AG04449 (cell line): Measurements from ENCODE around the gene CRIM1.

Experiments
- CTCF ChIA-PET: fragments of 350-600 bp; formaldehyde crosslinking; extraction: SDS; loops from one replicate; lab custom pipeline; 2021; ENCODE audit warnings: antibody characterized with exemption; lab: Yijun Ruan, JAX
- POLR2A ChIA-PET: fragments of 400-600, 350-600 bp; formaldehyde crosslinking; extraction: SDS; loops from one replicate; lab custom pipeline; 2020; ENCODE audit warnings: antibody characterized with exemption, inconsistent platforms; lab: Yijun Ruan, JAX
- DNase-seq: peaks from one replicate; pipeline ENCODE4 v3.0.0-alpha.2; 2010; ENCODE audit warnings: low read depth, low spot score
- H3K4me3 ChIP-seq: 2 replicates; pipeline ENCODE4 v1.5.1; 2011; ENCODE audit warnings: low read depth, mild to moderate bottlenecking, control low read depth, low read length
- CTCF ChIP-seq: IDR thresholded peaks from one replicate; pipeline ENCODE4 v1.5.1; 2011; ENCODE audit warnings: mild to moderate bottlenecking, moderate library complexity, low read length, control low read depth, inconsistent platforms; ENCODE audit not compliant: insufficient read depth; ENCODE audit errors: missing control alignments

CRIM1 gene

GRCh38 chr2:36493306-36493705, 137.7 kb downstream of the CRIM1 start:
- DNase-seq: no peak
- H3K4me3 ChIP-seq: no peak overlapping the region
- TF ChIP-seq CTCF: no peak
- POLR2A ChIA-PET: interaction anchor here (1.2 kb wide), 1 partner anchor 23 kb away, joined by 7 read pairs; no protein-coding TSS in a partner anchor
- CTCF ChIA-PET: interaction anchor here (0.9 to 4.2 kb wide), 8 partner anchors 10 to 171 kb away, joined by 3 to 24 read pairs (median 4); no protein-coding TSS in a partner anchor

- CTCF ChIA-PET: interaction anchor here (1.2 to 2.2 kb wide), 2 partner anchors 9 to 167 kb away, joined by 6 to 7 read pairs; no protein-coding TSS in a partner anchor
- no peak overlapping the region for H3K4me3 ChIP-seq
- DNase-seq: no peak
- TF ChIP-seq CTCF: no peak
- POLR2A ChIA-PET: interaction anchor here (0.6 kb wide), 1 partner anchor 487 kb away, joined by 3 read pairs; no protein-coding TSS in a partner anchor
Observed at GRCh38 chr2:36497570-36498163, 142.1 kb downstream of the CRIM1 start.

- no peak for TF ChIP-seq CTCF
- ChIA-PET POLR2A (no interaction called here), CTCF (interaction anchor here (0.9 to 2.2 kb wide), 5 partner anchors 8 to 286 kb away, joined by 3 to 7 read pairs (median 4); no protein-coding TSS in a partner anchor)
- no peak for DNase-seq
- no peak overlapping the region for H3K4me3 ChIP-seq
Observed at GRCh38 chr2:36499128-36499820, 143.7 kb downstream of the CRIM1 start.

- TF ChIP-seq CTCF: no peak
Observed at GRCh38 chr2:36500072-36500471, 144.5 kb downstream of the CRIM1 start.

GRCh38 chr2:36502081-36502480, 146.5 kb downstream of the CRIM1 start:
- no peak for TF ChIP-seq CTCF
- no peak for DNase-seq
- ChIA-PET CTCF (interaction anchor here (0.8 to 2.6 kb wide), 4 partner anchors 8 to 170 kb away, joined by 3 to 8 read pairs (median 3); no protein-coding TSS in a partner anchor), POLR2A (interaction anchor here (0.6 kb wide), 1 partner anchor 10 kb away, joined by 3 read pairs; no protein-coding TSS in a partner anchor)
- H3K4me3 ChIP-seq: no peak overlapping the region

More at GRCh38 chr2:36500072-36500471, 144.5 kb downstream of the CRIM1 start:
- DNase-seq: no peak
- ChIA-PET POLR2A (interaction anchor here (0.6 kb wide), 1 partner anchor 132 kb away, joined by 3 read pairs; no protein-coding TSS in a partner anchor), CTCF (interaction anchor here (0.7 to 1.3 kb wide), 4 partner anchors 12 to 147 kb away, joined by 3 to 4 read pairs (median 3); no protein-coding TSS in a partner anchor)
- no peak overlapping the region for H3K4me3 ChIP-seq
